GM12878 (cell line): ENCODE results near the gene DIP2C. TPM values are rescaled to one million over a fixed set of nuclear protein-coding genes. Genes with fewer than 3 reads are reported as not detected.

Source experiments
- ATAC-seq: fragments of 200-7000 bp; cut with Tn5 transposase; 3 replicates; pipeline ENCODE4 v1.9.1; 2020; ENCODE audit warnings: mild to moderate bottlenecking, moderate library complexity
- BruUV-seq: library from RNA; stranded (reverse); fragments of 400-500 nt; replicated peaks from 2 replicates; lab custom pipeline; 2021; lab: Mats Ljungman, UMichigan
- CTCF ChIA-PET: fragments of 300-600 bp; sonication (Branson Sonifier 250); formaldehyde crosslinking; extraction: SDS; loops from one replicate; lab custom pipeline; 2021; ENCODE audit warnings: inconsistent platforms; lab: Yijun Ruan, JAX
- POLR2A ChIA-PET: fragments of 350-600 bp; formaldehyde crosslinking; extraction: SDS; loops from one replicate; lab custom pipeline; 2021; ENCODE audit warnings: inconsistent platforms; lab: Charles Lee
- RAD21 ChIA-PET: fragments of 300-600 bp; sonication (Branson Sonifier 250); formaldehyde crosslinking; loops from one replicate; lab custom pipeline; 2023; ENCODE audit warnings: antibody characterized with exemption; ENCODE audit not compliant: unreplicated experiment; lab: Charles Lee
- SMC1A ChIA-PET: fragments of 300-600 bp; sonication (Branson Sonifier 250); formaldehyde crosslinking; loops from one replicate; lab custom pipeline; 2023; ENCODE audit not compliant: unreplicated experiment, uncharacterized antibody; lab: Charles Lee
- DNase-seq: peaks from one replicate; pipeline ENCODE4 v3.0.0-alpha.2; 2011; ENCODE audit warnings: low read depth, low spot score
- FAIRE-seq: peaks from 3 replicates; lab custom pipeline; 2011; peaks lifted over from hg19 to GRCh38; lab: Jason Lieb, UNC
- H2AFZ ChIP-seq: 2 replicates; pipeline ENCODE4 v1.6.0; 2011; ENCODE audit warnings: low read depth, low read length, control low read depth; ENCODE audit not compliant: control insufficient read depth
- H3K27ac ChIP-seq: 2 replicates; pipeline ENCODE4 v1.5.1; 2011; ENCODE audit warnings: control low read depth; ENCODE audit not compliant: control insufficient read depth, insufficient read depth
- H3K27me3 ChIP-seq, 2 experiments: replicated peaks in 1 of 2; 2 replicates each; pipeline versions ENCODE4 v1.6.0 to v1.6.1; 2011; ENCODE audit warnings: low read length in 1 of 2; ENCODE audit not compliant: control insufficient read depth in 2 of 2, insufficient read depth in 2 of 2
- H3K36me3 ChIP-seq, 2 experiments: 2 replicates each; pipeline ENCODE4 v1.5.1; 2011; ENCODE audit warnings: low read length in 1 of 2; ENCODE audit not compliant: control insufficient read depth in 2 of 2, insufficient read depth in 2 of 2
- H3K4me1 ChIP-seq: 2 replicates; pipeline ENCODE4 v1.6.1; 2011; ENCODE audit warnings: mild to moderate bottlenecking, low read length, moderate library complexity, mixed read lengths; ENCODE audit not compliant: control insufficient read depth, insufficient read depth
- H3K4me2 ChIP-seq: 2 replicates; pipeline ENCODE4 v1.6.0; 2011; ENCODE audit warnings: control low read depth; ENCODE audit not compliant: control insufficient read depth, insufficient read depth
- H3K4me3 ChIP-seq: fragments of 200-600 bp; sonication (generic); 2 replicates; pipeline ENCODE4 v1.5.1; 2016
- H3K79me2 ChIP-seq: 2 replicates; pipeline ENCODE4 v1.6.0; 2011; ENCODE audit warnings: low read length; ENCODE audit not compliant: control insufficient read depth, insufficient read depth
- H3K9ac ChIP-seq: 2 replicates; pipeline ENCODE4 v1.8.0; 2011; ENCODE audit warnings: low read length, control low read depth, mixed read lengths; ENCODE audit not compliant: control insufficient read depth, insufficient read depth
- H3K9me3 ChIP-seq: replicated peaks from 3 replicates; pipeline ENCODE4 v1.5.1; 2011; ENCODE audit warnings: mild to moderate bottlenecking, low read length; ENCODE audit not compliant: control insufficient read depth, insufficient read depth
- H4K20me1 ChIP-seq: 2 replicates; pipeline ENCODE4 v1.6.0; 2011; ENCODE audit not compliant: control insufficient read depth, insufficient read depth
- CBX3 ChIP-seq: fragments of 200-600 bp; sonication (generic); IDR thresholded peaks from 2 replicates; pipeline ENCODE4 v1.6.1; 2016; ENCODE audit warnings: low read depth, borderline replicate concordance
- CBX5 ChIP-seq: sonication (generic); IDR thresholded peaks from 2 replicates; pipeline ENCODE4 v1.6.1; 2016; ENCODE audit warnings: low read depth, moderate library complexity, mild to moderate bottlenecking, inconsistent platforms
- ETV6 ChIP-seq, 2 experiments: fragments of 450-650 bp in 1 of 2; IDR thresholded peaks in 1 of 2; conservative IDR thresholded peaks in 1 of 2; 2 replicates each; pipeline ENCODE4 v1.6.1; 2014; ENCODE audit warnings: antibody characterized with exemption in 1 of 2, borderline replicate concordance in 1 of 2, low read depth in 1 of 2, mild to moderate bottlenecking in 1 of 2, moderate library complexity in 1 of 2
- JUND ChIP-seq: IDR thresholded peaks from 2 replicates; pipeline ENCODE4 v1.6.1; 2012; ENCODE audit warnings: low read depth, mild to moderate bottlenecking, low read length, improper control_type of control experiment, moderate library complexity
- KLF5 ChIP-seq: fragments of 450-650 bp; IDR thresholded peaks from 2 replicates; pipeline ENCODE4 v1.6.1; 2014; ENCODE audit warnings: mild to moderate bottlenecking; ENCODE audit not compliant: partially characterized antibody
- MEF2B ChIP-seq: fragments of 450-650 bp; IDR thresholded peaks from 2 replicates; pipeline ENCODE4 v1.6.1; 2018; ENCODE audit warnings: mild to moderate bottlenecking, moderate library complexity; ENCODE audit not compliant: partially characterized antibody, poor library complexity, severe bottlenecking
- POLR2A ChIP-seq: IDR thresholded peaks from 2 replicates; pipeline ENCODE4 v1.6.1; 2011; ENCODE audit warnings: low read depth, mild to moderate bottlenecking, low read length
- RAD51 ChIP-seq: fragments of 450-650 bp; IDR thresholded peaks from 2 replicates; pipeline ENCODE4 v1.6.1; 2016; ENCODE audit warnings: moderate library complexity, mild to moderate bottlenecking, inconsistent platforms
- SMAD5 ChIP-seq: IDR thresholded peaks from 2 replicates; pipeline ENCODE4 v1.6.1; 2016; ENCODE audit warnings: antibody characterized with exemption, low read depth
- SMARCA5 ChIP-seq: fragments of 450-650 bp; IDR thresholded peaks from 2 replicates; pipeline ENCODE4 v1.6.1; 2017; ENCODE audit warnings: mild to moderate bottlenecking
- SPI1 ChIP-seq: IDR thresholded peaks from 2 replicates; pipeline ENCODE4 v1.6.1; 2011; ENCODE audit warnings: low read depth, mild to moderate bottlenecking, low read length, moderate library complexity, borderline replicate concordance; ENCODE audit not compliant: insufficient read depth
- ZNF274 ChIP-seq: IDR thresholded peaks from one replicate; pipeline ENCODE4 v1.8.0; 2011; ENCODE audit not compliant: insufficient read length, insufficient read depth
- ZSCAN29 ChIP-seq: fragments of 450-650 bp; IDR thresholded peaks from 2 replicates; pipeline ENCODE4 v1.6.1; 2017; ENCODE audit warnings: mild to moderate bottlenecking, moderate library complexity
- WGBS: methylation state at CpG from one replicate; pipeline ENCODE4 v1.1.6; 2016; ENCODE audit warnings: low lambda C conversion rate; ENCODE audit not compliant: insufficient replicate concordance, insufficient coverage; ENCODE audit errors: missing lambda C conversion rate; 5-methylcytosine and 5-hydroxymethylcytosine counted together
- in situ Hi-C: fragments of 300-500 bp; cut with MboI; formaldehyde crosslinking; loops from 9 replicates; pipeline ENCODE4 v1.14.3; 2018; ENCODE audit warnings: mixed read lengths
- intact Hi-C: fragments of 100-400 bp; cut with micrococcal nuclease; formaldehyde crosslinking; loops from one replicate; pipeline ENCODE4 v1.14.2; 2022; ENCODE audit not compliant: unreplicated experiment
- polyA plus RNA-seq, 11 experiments: library from polyadenylated mRNA; depleted of rRNA in 4 of 11; unstranded in 6 of 11; stranded (reverse) in 5 of 11; fragments of >200 nt; fragmentation: Nextera tagmentation in 4 of 11; fragmentation: Illumina TruSeq in 1 of 11; extraction: Ambion mirVana in 4 of 11; extraction: Trizol in 1 of 11; gene quantifications; 1 replicate in 1 of 11; 2 replicates in 10 of 11; pipeline versions ENCODE4 v1.2.1 to v1.2.3, GENCODE V29; 2011 to 2016; ENCODE audit warnings: inconsistent platforms in 2 of 11, missing spikeins in 2 of 11, low read depth in 1 of 11
- total RNA-seq, 4 experiments: library from RNA; depleted of rRNA in 3 of 4; stranded (reverse); fragments of >200 nt in 3 of 4; fragmentation: Illumina TruSeq in 1 of 4; extraction: Trizol in 1 of 4; gene quantifications; 2 replicates each; pipeline versions ENCODE4 v1.2.1 to v1.2.3, GENCODE V29; 2013 to 2021
- TF ChIP-seq, protein P1 (sequence below): fragments of 150-350 bp; IDR thresholded peaks from 2 replicates; pipeline ENCODE4 v1.6.1; 2016; ENCODE audit warnings: low read depth, low read length
- TF ChIP-seq, protein P2 (sequence below): IDR thresholded peaks from 2 replicates; pipeline ENCODE4 v1.6.1; 2012; ENCODE audit warnings: low read depth, low read length, improper control_type of control experiment
- TF ChIP-seq, protein P3 (sequence below): fragments of 450-650 bp; formaldehyde crosslinking; IDR thresholded peaks from 2 replicates; pipeline ENCODE4 v1.4.0; 2020; ENCODE audit warnings: mild to moderate bottlenecking, moderate library complexity

Gene DIP2C
- total and polyA plus RNA-seq, 10 of the 15 experiments (the other 5 are each of a cell fraction or from before 2014, with no cell fraction given) = 0.01 to 0.10 (median 0.06) TPM

DNA sequence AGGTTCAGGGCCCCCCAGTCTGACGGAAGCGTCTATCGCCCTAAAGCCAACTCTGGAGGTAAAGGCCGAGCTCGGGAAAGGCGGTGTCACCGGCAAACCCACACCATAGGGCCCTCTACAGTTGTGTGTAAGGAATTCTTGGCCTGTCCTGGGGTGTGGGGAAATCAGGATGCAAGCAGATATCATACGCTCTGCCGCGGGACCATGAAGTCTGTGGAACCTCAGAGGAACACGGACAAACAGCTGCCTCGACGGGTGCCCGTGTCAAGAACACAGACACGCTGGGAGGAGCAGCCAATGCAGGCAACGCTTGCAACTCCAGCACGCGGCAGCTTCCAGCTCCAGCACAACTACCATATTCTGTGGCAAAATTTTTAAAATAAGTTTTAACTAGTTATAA is 157.9 kb downstream of the DIP2C start:
- no TSS peak for BruUV-seq
- intact Hi-C loops = no loop called here
- Histone ChIP-seq H3K36me3 (no peaks in the 10 kb centered on the region), H4K20me1 (no peaks in the 10 kb centered on the region), H3K79me2 (no peaks in the 10 kb centered on the region), H3K27ac (no peak overlapping the region), H3K4me1 (no peaks in the 10 kb centered on the region), H3K27me3 (peaks cover 0 to 3% of the 10 kb centered on the region in 2 experiments; a peak in 2 of 4 replicates), H3K4me2 (no peak overlapping the region), H3K9me3 (no peaks in the 10 kb centered on the region), H3K4me3 (no peak overlapping the region), H2AFZ (no peak overlapping the region), H3K9ac (no peak overlapping the region)
- ChIA-PET SMC1A (no interaction called here), CTCF (no interaction called here), POLR2A (no interaction called here), RAD21 (no interaction called here)
- in situ Hi-C loops = no loop called here
- TF ChIP-seq ZSCAN29 (no peak), ZNF274 (no peak), JUND (no peak), SPI1 (no peak), POLR2A (no peak), RAD51 (no peak), KLF5 (no peak), ETV6 (conservative IDR thresholded peaks at IDR 0.05 in 1 of 2, IDR thresholded peaks at IDR 0.05 in 1 of 2; ENCODE audit: borderline replicate concordance in 1 of 2, low read depth in 1 of 2) (no peak), CBX5 (no peak), SMAD5 (no peak), CBX3 (no peak), SMARCA5 (no peak), MEF2B (no peak)
- TF ChIP-seq, protein P1, sequence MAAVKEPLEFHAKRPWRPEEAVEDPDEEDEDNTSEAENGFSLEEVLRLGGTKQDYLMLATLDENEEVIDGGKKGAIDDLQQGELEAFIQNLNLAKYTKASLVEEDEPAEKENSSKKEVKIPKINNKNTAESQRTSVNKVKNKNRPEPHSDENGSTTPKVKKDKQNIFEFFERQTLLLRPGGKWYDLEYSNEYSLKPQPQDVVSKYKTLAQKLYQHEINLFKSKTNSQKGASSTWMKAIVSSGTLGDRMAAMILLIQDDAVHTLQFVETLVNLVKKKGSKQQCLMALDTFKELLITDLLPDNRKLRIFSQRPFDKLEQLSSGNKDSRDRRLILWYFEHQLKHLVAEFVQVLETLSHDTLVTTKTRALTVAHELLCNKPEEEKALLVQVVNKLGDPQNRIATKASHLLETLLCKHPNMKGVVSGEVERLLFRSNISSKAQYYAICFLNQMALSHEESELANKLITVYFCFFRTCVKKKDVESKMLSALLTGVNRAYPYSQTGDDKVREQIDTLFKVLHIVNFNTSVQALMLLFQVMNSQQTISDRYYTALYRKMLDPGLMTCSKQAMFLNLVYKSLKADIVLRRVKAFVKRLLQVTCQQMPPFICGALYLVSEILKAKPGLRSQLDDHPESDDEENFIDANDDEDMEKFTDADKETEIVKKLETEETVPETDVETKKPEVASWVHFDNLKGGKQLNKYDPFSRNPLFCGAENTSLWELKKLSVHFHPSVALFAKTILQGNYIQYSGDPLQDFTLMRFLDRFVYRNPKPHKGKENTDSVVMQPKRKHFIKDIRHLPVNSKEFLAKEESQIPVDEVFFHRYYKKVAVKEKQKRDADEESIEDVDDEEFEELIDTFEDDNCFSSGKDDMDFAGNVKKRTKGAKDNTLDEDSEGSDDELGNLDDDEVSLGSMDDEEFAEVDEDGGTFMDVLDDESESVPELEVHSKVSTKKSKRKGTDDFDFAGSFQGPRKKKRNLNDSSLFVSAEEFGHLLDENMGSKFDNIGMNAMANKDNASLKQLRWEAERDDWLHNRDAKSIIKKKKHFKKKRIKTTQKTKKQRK = no peak
- TF ChIP-seq, protein P2, sequence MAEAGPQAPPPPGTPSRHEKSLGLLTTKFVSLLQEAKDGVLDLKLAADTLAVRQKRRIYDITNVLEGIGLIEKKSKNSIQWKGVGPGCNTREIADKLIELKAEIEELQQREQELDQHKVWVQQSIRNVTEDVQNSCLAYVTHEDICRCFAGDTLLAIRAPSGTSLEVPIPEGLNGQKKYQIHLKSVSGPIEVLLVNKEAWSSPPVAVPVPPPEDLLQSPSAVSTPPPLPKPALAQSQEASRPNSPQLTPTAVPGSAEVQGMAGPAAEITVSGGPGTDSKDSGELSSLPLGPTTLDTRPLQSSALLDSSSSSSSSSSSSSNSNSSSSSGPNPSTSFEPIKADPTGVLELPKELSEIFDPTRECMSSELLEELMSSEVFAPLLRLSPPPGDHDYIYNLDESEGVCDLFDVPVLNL = no peak
- TF ChIP-seq, protein P3, sequence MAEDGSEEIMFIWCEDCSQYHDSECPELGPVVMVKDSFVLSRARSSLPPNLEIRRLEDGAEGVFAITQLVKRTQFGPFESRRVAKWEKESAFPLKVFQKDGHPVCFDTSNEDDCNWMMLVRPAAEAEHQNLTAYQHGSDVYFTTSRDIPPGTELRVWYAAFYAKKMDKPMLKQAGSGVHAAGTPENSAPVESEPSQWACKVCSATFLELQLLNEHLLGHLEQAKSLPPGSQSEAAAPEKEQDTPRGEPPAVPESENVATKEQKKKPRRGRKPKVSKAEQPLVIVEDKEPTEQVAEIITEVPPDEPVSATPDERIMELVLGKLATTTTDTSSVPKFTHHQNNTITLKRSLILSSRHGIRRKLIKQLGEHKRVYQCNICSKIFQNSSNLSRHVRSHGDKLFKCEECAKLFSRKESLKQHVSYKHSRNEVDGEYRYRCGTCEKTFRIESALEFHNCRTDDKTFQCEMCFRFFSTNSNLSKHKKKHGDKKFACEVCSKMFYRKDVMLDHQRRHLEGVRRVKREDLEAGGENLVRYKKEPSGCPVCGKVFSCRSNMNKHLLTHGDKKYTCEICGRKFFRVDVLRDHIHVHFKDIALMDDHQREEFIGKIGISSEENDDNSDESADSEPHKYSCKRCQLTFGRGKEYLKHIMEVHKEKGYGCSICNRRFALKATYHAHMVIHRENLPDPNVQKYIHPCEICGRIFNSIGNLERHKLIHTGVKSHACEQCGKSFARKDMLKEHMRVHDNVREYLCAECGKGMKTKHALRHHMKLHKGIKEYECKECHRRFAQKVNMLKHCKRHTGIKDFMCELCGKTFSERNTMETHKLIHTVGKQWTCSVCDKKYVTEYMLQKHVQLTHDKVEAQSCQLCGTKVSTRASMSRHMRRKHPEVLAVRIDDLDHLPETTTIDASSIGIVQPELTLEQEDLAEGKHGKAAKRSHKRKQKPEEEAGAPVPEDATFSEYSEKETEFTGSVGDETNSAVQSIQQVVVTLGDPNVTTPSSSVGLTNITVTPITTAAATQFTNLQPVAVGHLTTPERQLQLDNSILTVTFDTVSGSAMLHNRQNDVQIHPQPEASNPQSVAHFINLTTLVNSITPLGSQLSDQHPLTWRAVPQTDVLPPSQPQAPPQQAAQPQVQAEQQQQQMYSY (CRISPR knock-in tag) = no peak
- WGBS = 73% methylated on average over 18 of the region's 18 CpGs
- DNase-seq (no peak), FAIRE-seq (no peak), ATAC-seq (no peak)
